Measurements from ENCODE around the gene MTG2.

MTG2 gene

GRCh38 chr20:62186887-62187866 is 4.3 kb downstream of the MTG2 start:
- no peak for DNase-seq

- no peak for DNase-seq
Measured at GRCh38 chr20:62190639-62191411, 8.0 kb downstream of the MTG2 start.

- DNase-seq: no peak
Measured at GRCh38 chr20:62191781-62192559, 9.1 kb downstream of the MTG2 start.

GRCh38 chr20:62192635-62193034 is 9.8 kb downstream of the MTG2 start:
- no peak for DNase-seq

GRCh38 chr20:62193079-62194025 is 10.5 kb downstream of the MTG2 start:
- DNase-seq: no peak

GRCh38 chr20:62195075-62195405 is 12.2 kb downstream of the MTG2 start:
- no peak for DNase-seq

GRCh38 chr20:62195736-62196135 is 12.9 kb downstream of the MTG2 start:
- no peak for DNase-seq

- DNase-seq: no peak
Measured at GRCh38 chr20:62196286-62196685, 13.5 kb downstream of the MTG2 start.

- DNase-seq: no peak
Measured at GRCh38 chr20:62197311-62197710, 14.5 kb downstream of the MTG2 start.

GRCh38 chr20:62197801-62198200 is 15.0 kb downstream of the MTG2 start:
- no peak for DNase-seq

- DNase-seq: no peak
Measured at GRCh38 chr20:62198496-62198895, 15.7 kb downstream of the MTG2 start.

GRCh38 chr20:62198931-62199330 is 16.1 kb downstream of the MTG2 start:
- DNase-seq: no peak

- DNase-seq: no peak
Measured at GRCh38 chr20:62200491-62201172, 17.8 kb downstream of the MTG2 start.

- no peak for DNase-seq
Measured at GRCh38 chr20:62201173-62202082, 18.6 kb downstream of the MTG2 start.

GRCh38 chr20:62202083-62202395 is 19.2 kb downstream of the MTG2 start:
- no peak for DNase-seq

- no peak for DNase-seq
Measured at GRCh38 chr20:62202676-62203377, 20.0 kb downstream of the MTG2 start.

GRCh38 chr20:62203378-62204030 is 20.7 kb downstream of the MTG2 start:
- no peak for DNase-seq

- DNase-seq: no peak
Measured at GRCh38 chr20:62205618-62206387, 23.0 kb downstream of the MTG2 start.

GRCh38 chr20:62206388-62206775 is 23.6 kb downstream of the MTG2 start:
- DNase-seq: no peak
